Ectodermal cell (in vitro differentiated cells): ENCODE measurements around the gene SOX9. TPM values are rescaled to one million over a fixed set of nuclear protein-coding genes. Genes with fewer than 3 reads are reported as not detected.
A peak's percentile ranks its signal among the peaks of the same experiment; 100 is the strongest.

ENCODE experiments used
- H3K27ac ChIP-seq: 2 replicates; pipeline ENCODE4 v1.7.0; 2013; ENCODE audit warnings: mild to moderate bottlenecking, low read depth, low read length; ENCODE audit not compliant: insufficient read depth, poor library complexity, severe bottlenecking
- H3K27me3 ChIP-seq: 2 replicates; pipeline ENCODE4 v1.7.0; 2013; ENCODE audit warnings: mild to moderate bottlenecking, low read length; ENCODE audit not compliant: insufficient read depth, control insufficient read depth, poor library complexity, severe bottlenecking
- H3K36me3 ChIP-seq: one replicate; pipeline ENCODE4 v1.7.0; 2013; ENCODE audit warnings: low read length; ENCODE audit not compliant: control insufficient read depth, insufficient read depth
- H3K4me1 ChIP-seq: one replicate; pipeline ENCODE4 v1.7.0; 2013; ENCODE audit warnings: low read length; ENCODE audit not compliant: control insufficient read depth, insufficient read depth
- H3K4me3 ChIP-seq: 2 replicates; pipeline ENCODE4 v1.7.0; 2013; ENCODE audit warnings: low read depth, low read length, control low read depth; ENCODE audit not compliant: insufficient read depth
- H3K9me3 ChIP-seq: 2 replicates; pipeline ENCODE4 v1.7.0; 2013; ENCODE audit warnings: mild to moderate bottlenecking, low read length, moderate library complexity; ENCODE audit not compliant: control insufficient read depth
- WGBS, 2 experiments: methylation state at CpG; one replicate each; pipeline ENCODE4 v1.1.7; 2013; ENCODE audit warnings: missing lambda C conversion rate in 2 of 2; 5-methylcytosine and 5-hydroxymethylcytosine counted together
- polyA plus RNA-seq, 4 experiments: library from polyadenylated mRNA; stranded (reverse); fragments of 50-300 nt; gene quantifications; one replicate each; pipeline ENCODE4 v1.2.3, GENCODE V29; 2013

The SOX9 gene
- 59.7 TPM for polyA plus RNA-seq (2013, experiment 1 of 4)
- 51.6 TPM for polyA plus RNA-seq (2013, experiment 2 of 4)
- polyA plus RNA-seq (2013, experiment 3 of 4): 29.5 TPM
- polyA plus RNA-seq (2013, experiment 4 of 4): 32.3 TPM

- H3K27me3 ChIP-seq: peaks cover 48% of the 10 kb centered on the region
- peaks cover 37% of the 10 kb centered on the region for H3K4me1 ChIP-seq
- WGBS, 2 experiments: 0% methylated on average over 9 to 23 of the region's 27 CpGs
Measured at GRCh38 chr17:72120642-72121163, at the start of gene SOX9. Gene SOX9 (plus strand): TSS chr17:72121020. CDS start chr17:72121392, 372 bp downstream.

GRCh38 chr17:72071330-72071729 lies 49.5 kb upstream of the SOX9 start:
- WGBS, 2 experiments: 83 to 92% methylated on average over 4 of the region's 4 CpGs
- Histone ChIP-seq H3K4me3 (no peak overlapping the region), H3K4me1 (no peaks in the 10 kb centered on the region), H3K9me3 (no peaks in the 10 kb centered on the region), H3K36me3 (no peaks in the 10 kb centered on the region), H3K27me3 (no peaks in the 10 kb centered on the region), H3K27ac (no peak overlapping the region)

More at GRCh38 chr17:72120642-72121163, at the start of gene SOX9:
- no peaks in the 10 kb centered on the region for H3K9me3 ChIP-seq
- peak within 1 kb of the TSS; percentile 88 for H3K4me3 ChIP-seq
- H3K27ac ChIP-seq: no peak within 1 kb of the TSS
- H3K36me3 ChIP-seq: peaks cover 10% of the 10 kb centered on the region

GRCh38 chr17:72075995-72076677 lies 44.7 kb upstream of the SOX9 start:
- Histone ChIP-seq H3K36me3 (no peaks in the 10 kb centered on the region), H3K27me3 (no peaks in the 10 kb centered on the region), H3K27ac (no peak overlapping the region), H3K4me1 (no peaks in the 10 kb centered on the region), H3K4me3 (no peak overlapping the region), H3K9me3 (no peaks in the 10 kb centered on the region)
- 93% methylated on average over 7 of the region's 7 CpGs for WGBS, 2 experiments

- no peaks in the 10 kb centered on the region for H3K36me3 ChIP-seq
- H3K27me3 ChIP-seq: no peaks in the 10 kb centered on the region
- H3K4me1 ChIP-seq: no peaks in the 10 kb centered on the region
- H3K4me3 ChIP-seq: no peak overlapping the region
- no peaks in the 10 kb centered on the region for H3K9me3 ChIP-seq
- H3K27ac ChIP-seq: no peak overlapping the region
- WGBS, 2 experiments: 88 to 95% methylated on average over 3 of the region's 3 CpGs
Measured at GRCh38 chr17:72076678-72077030, 44.2 kb upstream of the SOX9 start.

- Histone ChIP-seq H3K4me3 (no peak overlapping the region), H3K27me3 (no peaks in the 10 kb centered on the region), H3K36me3 (no peaks in the 10 kb centered on the region), H3K9me3 (no peaks in the 10 kb centered on the region), H3K27ac (no peak overlapping the region), H3K4me1 (no peaks in the 10 kb centered on the region)
- WGBS, 2 experiments: 79 to 80% methylated on average over 4 of the region's 4 CpGs
Measured at GRCh38 chr17:72077326-72077960, 43.4 kb upstream of the SOX9 start.

GRCh38 chr17:72079700-72080099 lies 41.1 kb upstream of the SOX9 start:
- no peaks in the 10 kb centered on the region for H3K9me3 ChIP-seq
- H3K4me1 ChIP-seq: no peaks in the 10 kb centered on the region
- 90 to 99% methylated on average over 3 of the region's 3 CpGs for WGBS, 2 experiments
- no peaks in the 10 kb centered on the region for H3K27me3 ChIP-seq
- no peak overlapping the region for H3K27ac ChIP-seq
- H3K4me3 ChIP-seq: no peak overlapping the region
- H3K36me3 ChIP-seq: no peaks in the 10 kb centered on the region

- Histone ChIP-seq H3K27ac (no peak overlapping the region), H3K27me3 (no peaks in the 10 kb centered on the region), H3K4me3 (no peak overlapping the region), H3K9me3 (no peaks in the 10 kb centered on the region), H3K4me1 (no peaks in the 10 kb centered on the region), H3K36me3 (no peaks in the 10 kb centered on the region)
- WGBS, 2 experiments: 92 to 94% methylated on average over 1 of the region's 1 CpG
Measured at GRCh38 chr17:72087876-72088275, 32.9 kb upstream of the SOX9 start.

GRCh38 chr17:72089453-72089987 lies 31.3 kb upstream of the SOX9 start:
- H3K9me3 ChIP-seq: no peaks in the 10 kb centered on the region
- no peaks in the 10 kb centered on the region for H3K36me3 ChIP-seq
- 90 to 93% methylated on average over 5 to 7 of the region's 7 CpGs for WGBS, 2 experiments
- no peak overlapping the region for H3K27ac ChIP-seq
- H3K4me3 ChIP-seq: no peak overlapping the region
- H3K4me1 ChIP-seq: no peaks in the 10 kb centered on the region
- H3K27me3 ChIP-seq: no peaks in the 10 kb centered on the region

GRCh38 chr17:72090108-72090507 lies 30.7 kb upstream of the SOX9 start:
- H3K4me1 ChIP-seq: no peaks in the 10 kb centered on the region
- no peak overlapping the region for H3K27ac ChIP-seq
- H3K36me3 ChIP-seq: no peaks in the 10 kb centered on the region
- no peaks in the 10 kb centered on the region for H3K9me3 ChIP-seq
- 85% methylated on average over 1 of the region's 1 CpG for WGBS, 2 experiments
- H3K4me3 ChIP-seq: no peak overlapping the region
- H3K27me3 ChIP-seq: no peaks in the 10 kb centered on the region

GRCh38 chr17:72092710-72093322 lies 28.0 kb upstream of the SOX9 start:
- WGBS, 2 experiments: 80 to 100% methylated on average over 1 of the region's 1 CpG
- no peaks in the 10 kb centered on the region for H3K9me3 ChIP-seq
- H3K4me3 ChIP-seq: no peak overlapping the region
- no peaks in the 10 kb centered on the region for H3K36me3 ChIP-seq
- no peaks in the 10 kb centered on the region for H3K27me3 ChIP-seq
- H3K4me1 ChIP-seq: no peaks in the 10 kb centered on the region
- no peak overlapping the region for H3K27ac ChIP-seq
